T-cell (primary cell): ENCODE measurements around the gene CALML6. TPM values are rescaled to one million over a fixed set of nuclear protein-coding genes. Genes with fewer than 3 reads are reported as not detected.

Source experiments
- ATAC-seq, 4 experiments: fragments of 200-7000 bp in 3 of 4; fragments of 150-1000 bp in 1 of 4; cut with Tn5 transposase; replicated peaks in 1 of 4; 1 replicate in 3 of 4; 2 replicates in 1 of 4; pipeline ENCODE4 v1.10.0; 2021; ENCODE audit warnings: moderate library complexity in 3 of 4, mild to moderate bottlenecking in 2 of 4, moderate number of reproducible peaks in 1 of 4
- CTCF ChIA-PET, 2 donors: fragments of 300-600 bp; sonication (Branson Sonifier 250); formaldehyde crosslinking; loops; one replicate each; lab custom pipeline; 2022; ENCODE audit warnings: antibody characterized with exemption in 2 of 2; lab: Charles Lee
- POLR2A ChIA-PET, 2 donors: fragments of 300-600 bp; sonication (Branson Sonifier 250); formaldehyde crosslinking; loops; one replicate each; lab custom pipeline; 2022; ENCODE audit warnings: antibody characterized with exemption in 2 of 2; lab: Charles Lee
- DNase-seq, 35 experiments: peaks; one replicate each; pipeline versions ENCODE4 v3.0.0 to v3.0.0-alpha.2; 2013 to 2023
- H3K27ac ChIP-seq: one replicate; pipeline ENCODE4 v1.5.1; 2013; ENCODE audit warnings: low read length
- H3K27me3 ChIP-seq, 2 experiments: replicated peaks in 1 of 2; 1 replicate in 1 of 2; 2 replicates in 1 of 2; pipeline versions ENCODE4 v1.6.1 to v1.7.0; 2013; ENCODE audit warnings: low read length in 1 of 2, mixed read lengths in 1 of 2; ENCODE audit not compliant: control insufficient read depth in 2 of 2, insufficient read depth in 2 of 2; ENCODE audit errors: extremely low read depth in 1 of 2
- H3K36me3 ChIP-seq, 2 donors: 1 replicate in 1 of 2; 2 replicates in 1 of 2; pipeline versions ENCODE4 v1.6.1 to v1.7.0; 2013; ENCODE audit warnings: low read length in 1 of 2; ENCODE audit not compliant: control insufficient read depth in 2 of 2, insufficient read depth in 1 of 2; ENCODE audit errors: extremely low read depth in 1 of 2
- H3K4me1 ChIP-seq, 2 experiments: 1 replicate in 1 of 2; 2 replicates in 1 of 2; pipeline versions ENCODE4 v1.6.1 to v1.7.0; 2013; ENCODE audit warnings: low read length in 2 of 2, mixed read lengths in 1 of 2; ENCODE audit not compliant: insufficient read depth in 2 of 2, control insufficient read depth in 1 of 2; ENCODE audit errors: extremely low read depth in 1 of 2
- H3K4me3 ChIP-seq, 2 donors: 1 replicate in 1 of 2; 2 replicates in 1 of 2; pipeline versions ENCODE4 v1.5.1 to v1.7.0; 2013; ENCODE audit warnings: mild to moderate bottlenecking in 2 of 2, low read length in 1 of 2, moderate library complexity in 1 of 2; ENCODE audit not compliant: control insufficient read depth in 1 of 2; ENCODE audit errors: extremely low read depth in 1 of 2
- H3K9me3 ChIP-seq: 2 replicates; pipeline ENCODE4 v1.7.0; 2013
- H3K27ac Mint-ChIP-seq, 2 donors: one replicate each; pipeline ENCODE4 v1.8.0; 2020 to 2021; ENCODE audit warnings: mild to moderate bottlenecking in 2 of 2, mixed read lengths in 2 of 2
- H3K27me3 Mint-ChIP-seq, 2 donors: one replicate each; pipeline ENCODE4 v1.8.0; 2021 to 2022; ENCODE audit warnings: mixed read lengths in 2 of 2
- H3K36me3 Mint-ChIP-seq: one replicate; pipeline ENCODE4 v1.8.0; 2021; ENCODE audit warnings: mixed read lengths
- H3K4me1 Mint-ChIP-seq, 3 donors: one replicate each; pipeline ENCODE4 v1.8.0; 2020 to 2022; ENCODE audit warnings: mixed read lengths in 3 of 3, mild to moderate bottlenecking in 1 of 3
- H3K4me3 Mint-ChIP-seq, 3 donors: one replicate each; pipeline ENCODE4 v1.8.0; 2020 to 2022; ENCODE audit warnings: mild to moderate bottlenecking in 3 of 3, mixed read lengths in 3 of 3, moderate library complexity in 3 of 3
- H3K9me3 Mint-ChIP-seq, 3 donors: one replicate each; pipeline ENCODE4 v1.8.0; 2020 to 2022; ENCODE audit warnings: mixed read lengths in 3 of 3
- WGBS: methylation state at CpG from one replicate; pipeline ENCODE4 v1.1.5; 2013; ENCODE audit warnings: missing lambda C conversion rate; ENCODE audit not compliant: insufficient coverage; 5-methylcytosine and 5-hydroxymethylcytosine counted together
- total RNA-seq, 35 experiments: library from RNA in 6 of 35; stranded (reverse) in 6 of 35; fragments of 120-200 nt in 1 of 35; gene quantifications; one replicate each; pipeline versions ENCODE4 v1.2.1 to v1.2.4 and lab custom pipeline; 2013 to 2026

CALML6 gene
- total RNA-seq, 5 donors from 2014 or later (not counting 1 experiment from before 2014, with no cell fraction given) = 0.82 to 1.3 (median 1.1) TPM

DNA sequence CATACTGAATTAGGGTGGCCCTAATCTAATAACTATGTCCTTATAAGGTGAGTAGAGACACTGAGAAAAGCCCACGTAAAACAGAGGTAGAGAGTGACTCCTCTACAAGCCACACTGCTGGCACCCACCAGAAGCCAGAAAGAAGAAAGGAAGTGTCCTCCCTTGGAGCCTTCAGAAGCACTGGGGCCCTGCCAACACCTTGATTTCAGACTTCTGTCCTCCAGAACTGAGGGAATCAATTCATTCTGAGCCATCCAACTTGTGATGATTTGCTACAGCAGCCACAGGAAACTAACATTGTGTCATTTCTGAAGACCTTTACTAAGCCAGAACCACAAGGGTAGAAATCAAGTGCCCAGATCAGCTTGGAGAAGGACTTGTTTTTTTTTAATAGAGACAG, 39.1 kb upstream of the CALML6 start:
- POLR2A ChIA-PET = no interaction called here
- H3K36me3 Mint-ChIP-seq = peaks cover 26% of the 10 kb centered on the region
- H3K4me1 ChIP-seq = peaks cover 7 to 88% of the 10 kb centered on the region in 2 experiments
- no peaks in the 10 kb centered on the region for H3K27me3 Mint-ChIP-seq
- WGBS = 80% methylated on average over 1 of the region's 1 CpG
- H3K4me3 Mint-ChIP-seq = peak overlapping the region; percentile 11 to 64 (median 28)
- peak overlapping the region in 1 of 2 donors; percentile 69 for H3K27ac Mint-ChIP-seq
- H3K9me3 ChIP-seq = no peaks in the 10 kb centered on the region
- no peaks in the 10 kb centered on the region for H3K9me3 Mint-ChIP-seq
- peaks cover 80 to 90% (median 87%) of the 10 kb centered on the region in 3 donors for H3K4me1 Mint-ChIP-seq
- CTCF ChIA-PET = interaction anchor here in 1 of 2 donors (0.6 kb wide), 1 partner anchor 32 kb away, joined by 4 read pairs; no protein-coding TSS in a partner anchor
- H3K36me3 ChIP-seq = peaks cover 0 to 47% of the 10 kb centered on the region in 2 donors
- DNase-seq (no peak), ATAC-seq (no peak)
- H3K27ac ChIP-seq = no peak overlapping the region
- no peaks in the 10 kb centered on the region for H3K27me3 ChIP-seq
- no peak overlapping the region for H3K4me3 ChIP-seq

DNA sequence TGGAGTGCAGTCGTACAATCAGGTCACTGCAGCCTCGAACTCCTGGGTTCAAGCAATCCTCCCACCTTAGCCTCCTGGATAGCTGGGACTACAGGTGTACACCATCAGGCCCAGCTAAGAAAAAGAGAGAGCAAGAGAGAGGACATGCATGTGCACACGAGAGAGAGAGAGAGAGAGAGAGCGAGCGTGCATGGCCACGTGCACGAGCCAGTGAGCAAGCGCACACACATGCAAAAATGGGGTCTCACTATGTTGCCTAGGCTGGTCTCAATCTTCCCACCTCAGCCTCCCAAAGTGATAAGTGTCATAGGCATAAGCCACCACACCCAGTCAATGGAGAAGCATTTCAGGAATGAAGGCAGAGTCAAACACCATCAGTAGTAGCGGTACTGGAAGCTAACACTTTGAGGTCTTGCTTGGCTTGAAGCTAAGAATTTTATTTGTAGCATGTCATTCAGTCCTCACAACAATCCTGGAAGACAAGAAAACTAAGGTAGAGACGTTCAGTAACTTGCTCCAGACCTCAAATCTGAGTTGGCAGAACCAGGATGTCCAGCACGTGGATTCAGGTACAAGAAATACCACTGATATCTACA, 38.6 kb upstream of the CALML6 start:
- peaks cover 0 to 47% of the 10 kb centered on the region in 2 donors for H3K36me3 ChIP-seq

DNA sequence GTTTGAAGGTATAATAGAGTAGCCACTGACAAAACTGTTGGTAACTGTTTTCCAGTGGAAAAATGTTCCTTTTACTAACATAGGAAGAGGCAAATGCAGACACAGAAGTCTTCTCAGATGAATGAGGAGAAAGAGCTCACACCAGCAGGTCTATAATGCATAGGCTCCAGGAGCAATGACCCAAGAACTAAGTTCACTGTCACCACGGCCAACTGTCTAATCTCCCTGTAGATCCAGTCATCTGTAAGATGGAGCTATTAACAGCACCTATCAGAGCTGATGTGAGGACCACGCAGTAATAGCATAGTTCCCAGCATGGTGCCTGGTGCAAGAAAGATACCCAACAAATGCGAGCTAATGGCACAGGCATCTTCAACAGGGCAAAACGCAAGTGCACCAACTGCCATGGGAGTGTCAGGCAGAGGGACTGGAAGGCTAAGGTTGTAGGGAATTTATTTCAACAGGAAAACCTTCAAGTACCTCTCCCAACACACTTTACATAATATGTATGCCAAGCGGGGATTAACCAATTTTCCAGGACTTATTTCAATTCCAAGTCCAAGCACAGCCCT, 37.1 kb upstream of the CALML6 start:
- Mint-ChIP-seq H3K4me1 (peaks cover 80 to 87% (median 86%) of the 10 kb centered on the region in 3 donors), H3K27me3 (no peaks in the 10 kb centered on the region), H3K36me3 (peaks cover 23% of the 10 kb centered on the region), H3K9me3 (no peaks in the 10 kb centered on the region), H3K4me3 (peak overlapping the region in 1 of 3 donors; percentile 6), H3K27ac (no peak overlapping the region)
- no peak overlapping the region for H3K4me3 ChIP-seq
- POLR2A ChIA-PET = interaction anchor here in 1 of 2 donors (0.6 kb wide), 1 partner anchor 10 kb away, joined by 3 read pairs; no protein-coding TSS in a partner anchor
- no peak for ATAC-seq
- H3K27me3 ChIP-seq = no peaks in the 10 kb centered on the region
- peaks cover 7 to 87% of the 10 kb centered on the region in 2 experiments for H3K4me1 ChIP-seq
- 86% methylated on average over 3 of the region's 5 CpGs for WGBS
- peaks cover 0 to 42% of the 10 kb centered on the region in 2 donors for H3K36me3 ChIP-seq
- DNase-seq = no peak
- CTCF ChIA-PET = interaction anchor here in 1 of 2 donors (0.8 kb wide), 1 partner anchor 19 kb away, joined by 3 read pairs; no protein-coding TSS in a partner anchor
- no peak overlapping the region for H3K27ac ChIP-seq
- no peaks in the 10 kb centered on the region for H3K9me3 ChIP-seq

More for the DNA sequence above, 38.6 kb upstream of the CALML6 start:
- Mint-ChIP-seq H3K27ac (peak overlapping the region; percentile 1 to 69), H3K36me3 (peaks cover 29% of the 10 kb centered on the region), H3K9me3 (no peaks in the 10 kb centered on the region), H3K4me1 (peaks cover 80 to 90% (median 87%) of the 10 kb centered on the region in 3 donors), H3K4me3 (peak overlapping the region in 2 of 3 donors; percentile 39 to 64), H3K27me3 (no peaks in the 10 kb centered on the region)
- no peaks in the 10 kb centered on the region for H3K9me3 ChIP-seq
- DNase-seq = no peak
- CTCF ChIA-PET = interaction anchor here in 1 of 2 donors (0.6 kb wide), 1 partner anchor 31 kb away, joined by 4 read pairs; no protein-coding TSS in a partner anchor
- H3K27ac ChIP-seq = no peak overlapping the region
- no peak overlapping the region for H3K4me3 ChIP-seq
- 100% methylated on average over 1 of the region's 11 CpGs for WGBS
- no peaks in the 10 kb centered on the region for H3K27me3 ChIP-seq
- H3K4me1 ChIP-seq = peaks cover 7 to 88% of the 10 kb centered on the region in 2 experiments
- no peak for ATAC-seq
- POLR2A ChIA-PET = interaction anchor here in 1 of 2 donors (0.7 kb wide), 1 partner anchor 46 kb away, joined by 7 read pairs; no protein-coding TSS in a partner anchor

DNA sequence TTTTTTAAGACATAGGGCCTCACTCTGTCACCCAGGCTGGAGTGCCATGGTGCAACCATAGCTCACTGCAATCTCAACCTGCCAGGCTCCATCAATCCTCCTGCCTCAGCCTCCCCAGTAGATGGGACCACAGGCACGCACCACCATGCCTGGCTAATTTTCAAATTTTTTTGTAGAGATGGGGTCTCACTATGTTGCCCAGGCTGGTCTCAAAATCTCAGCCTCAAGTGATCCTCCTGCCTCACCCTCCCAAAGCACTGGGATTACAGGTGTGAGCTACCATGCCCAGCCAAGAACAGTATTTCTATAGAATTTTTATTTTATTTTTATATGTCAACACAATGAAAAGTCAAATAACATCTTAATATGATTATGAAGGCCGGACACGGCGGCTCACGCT, 35.1 kb upstream of the CALML6 start:
- DNase-seq (no peak), ATAC-seq (no peak)
- Histone ChIP-seq H3K27me3 (no peaks in the 10 kb centered on the region), H3K27ac (no peak overlapping the region), H3K4me3 (no peak overlapping the region), H3K36me3 (peaks cover 0 to 27% of the 10 kb centered on the region in 2 donors), H3K4me1 (peaks cover 8 to 86% of the 10 kb centered on the region in 2 experiments), H3K9me3 (no peaks in the 10 kb centered on the region)
- ChIA-PET CTCF (no interaction called here), POLR2A (interaction anchor here in 1 of 2 donors (0.6 kb wide), 1 partner anchor 80 kb away, joined by 3 read pairs; no protein-coding TSS in a partner anchor)
- Mint-ChIP-seq H3K27ac (no peak overlapping the region), H3K27me3 (no peaks in the 10 kb centered on the region), H3K4me3 (no peak overlapping the region), H3K36me3 (peaks cover 23% of the 10 kb centered on the region), H3K9me3 (no peaks in the 10 kb centered on the region), H3K4me1 (peaks cover 85 to 88% (median 87%) of the 10 kb centered on the region in 3 donors)
- WGBS = no CpG with 5 or more reads among the region's 5 CpGs

DNA sequence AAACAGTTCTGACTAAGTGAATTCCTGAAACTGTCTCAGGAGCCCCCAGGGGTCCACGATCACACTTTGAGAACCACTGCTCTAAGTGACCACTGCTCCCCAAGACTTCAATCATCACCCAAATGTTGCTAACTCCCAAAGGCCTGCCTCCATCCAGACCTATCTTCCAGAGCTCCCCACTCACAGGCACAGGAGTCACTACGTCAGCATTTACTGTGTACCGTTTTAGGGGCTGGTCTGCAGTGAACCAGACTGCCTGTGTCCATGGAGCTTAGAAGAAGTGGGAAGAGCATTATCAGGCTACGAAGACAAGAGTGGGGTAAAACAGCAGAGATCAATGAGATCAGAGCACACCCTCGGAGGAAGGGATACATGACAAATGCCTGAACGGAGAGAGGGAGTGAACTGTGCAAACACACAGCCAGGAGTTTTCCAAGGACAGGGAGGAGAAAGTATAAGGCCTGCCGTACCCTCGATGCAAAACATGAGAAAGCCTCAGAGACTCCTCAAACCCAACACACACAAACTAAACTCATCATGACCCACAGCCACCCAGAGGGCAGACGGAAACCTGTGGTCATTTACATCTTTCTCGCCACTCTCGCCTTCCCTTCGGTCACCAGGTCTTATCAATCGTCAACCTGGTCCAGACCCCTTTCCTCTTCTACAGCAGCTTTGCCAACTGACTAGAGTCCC, 34.3 kb upstream of the CALML6 start:
- H3K27ac ChIP-seq = no peak overlapping the region
- 90% methylated on average over 6 of the region's 13 CpGs for whole genome bisulfite sequencing
- ChIA-PET CTCF (no interaction called here), POLR2A (interaction anchor here in 1 of 2 donors (0.6 kb wide), 1 partner anchor 21 kb away, joined by 5 read pairs; no protein-coding TSS in a partner anchor)
- Mint-ChIP-seq H3K9me3 (no peaks in the 10 kb centered on the region), H3K4me1 (peaks cover 77 to 80% (median 79%) of the 10 kb centered on the region in 3 donors), H3K36me3 (peaks cover 18% of the 10 kb centered on the region), H3K27ac (no peak overlapping the region), H3K27me3 (no peaks in the 10 kb centered on the region), H3K4me3 (peak overlapping the region in 2 of 3 donors; percentile 18 to 58)
- peaks cover 8 to 85% of the 10 kb centered on the region in 2 experiments for H3K4me1 ChIP-seq
- no peak for ATAC-seq
- H3K9me3 ChIP-seq = no peaks in the 10 kb centered on the region
- no peak for DNase-seq
- no peak overlapping the region for H3K4me3 ChIP-seq
- H3K27me3 ChIP-seq = no peaks in the 10 kb centered on the region
- H3K36me3 ChIP-seq = peaks cover 0 to 20% of the 10 kb centered on the region in 2 donors

DNA sequence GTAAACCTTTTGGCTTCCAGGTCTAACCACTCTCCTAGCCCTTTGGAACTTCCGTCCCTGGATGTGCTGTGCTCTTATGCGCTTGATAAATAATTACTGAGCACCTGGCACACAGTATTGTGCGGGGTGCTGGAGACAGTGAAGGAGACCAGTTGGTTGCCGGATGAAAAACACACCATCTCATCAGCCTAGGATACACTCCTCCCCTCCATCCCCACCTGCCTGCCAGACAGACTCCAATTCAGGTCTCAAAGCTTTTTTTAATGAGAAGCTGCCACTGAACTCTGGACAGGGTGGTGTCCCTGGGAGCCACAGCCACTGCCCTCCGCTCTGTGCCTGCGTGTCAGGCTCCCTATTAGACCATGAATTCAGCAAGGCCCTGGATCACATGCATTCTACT, 33.3 kb upstream of the CALML6 start:
- ChIA-PET POLR2A (no interaction called here), CTCF (interaction anchor here in 1 of 2 donors (0.7 kb wide), 1 partner anchor 33 kb away, joined by 6 read pairs; the partner anchor contains the start of gene CALML6)
- peaks cover 75% of the 10 kb centered on the region in 3 donors for H3K4me1 Mint-ChIP-seq
- peak overlapping the region in 2 of 3 donors; percentile 31 to 58 for H3K4me3 Mint-ChIP-seq
- peak in 1 of 4 experiments; percentile 18 for ATAC-seq
- Histone ChIP-seq H3K4me1 (peaks cover 11 to 83% of the 10 kb centered on the region in 2 experiments), H3K9me3 (no peaks in the 10 kb centered on the region), H3K4me3 (no peak overlapping the region), H3K27ac (no peak overlapping the region), H3K27me3 (no peaks in the 10 kb centered on the region), H3K36me3 (peaks cover 0 to 10% of the 10 kb centered on the region in 2 donors)
- 95% methylated on average over 4 of the region's 6 CpGs for WGBS
- H3K9me3 Mint-ChIP-seq = no peaks in the 10 kb centered on the region
- no peak for DNase-seq
- H3K27me3 Mint-ChIP-seq = no peaks in the 10 kb centered on the region
- H3K27ac Mint-ChIP-seq = peak overlapping the region in 1 of 2 donors; percentile 8
- H3K36me3 Mint-ChIP-seq = peaks cover 10% of the 10 kb centered on the region
